DOHH2 (cell line): Measurements from ENCODE around the gene C3orf70.

ENCODE experiments used
- H3F3A ChIP-seq: fragments of 200-600 bp; sonication (generic), shearing (Covaris generic); 2 replicates; pipeline ENCODE4 v1.6.0; 2016; ENCODE audit warnings: antibody characterized with exemption, mild to moderate bottlenecking; ENCODE audit not compliant: control insufficient read depth, insufficient read depth
- H3K27ac ChIP-seq: fragments of 200-600 bp; sonication (generic); 2 replicates; pipeline ENCODE4 v1.5.1; 2014; ENCODE audit warnings: low read depth, mild to moderate bottlenecking, low read length, moderate library complexity
- H3K27me3 ChIP-seq: fragments of 200-600 bp; sonication (generic); 2 replicates; pipeline ENCODE4 v1.6.1; 2014; ENCODE audit warnings: mild to moderate bottlenecking, low read length, mixed read lengths; ENCODE audit not compliant: control insufficient read depth
- H3K36me3 ChIP-seq: fragments of 200-600 bp; sonication (generic); 2 replicates; pipeline ENCODE4 v1.6.1; 2014; ENCODE audit warnings: mild to moderate bottlenecking, low read length, moderate library complexity, mixed read lengths; ENCODE audit not compliant: control insufficient read depth
- H3K4me1 ChIP-seq: fragments of 200-600 bp; sonication (generic); 2 replicates; pipeline ENCODE4 v1.6.1; 2014; ENCODE audit warnings: mild to moderate bottlenecking, low read length, mixed read lengths; ENCODE audit not compliant: control insufficient read depth
- H3K4me2 ChIP-seq: fragments of 200-600 bp; sonication (generic); 2 replicates; pipeline ENCODE4 v1.6.0; 2014; ENCODE audit warnings: mild to moderate bottlenecking, low read length, moderate library complexity
- H3K4me3 ChIP-seq: fragments of 200-600 bp; sonication (generic); 2 replicates; pipeline ENCODE4 v1.5.1; 2014; ENCODE audit warnings: mild to moderate bottlenecking, low read length, mixed read lengths
- H3K79me2 ChIP-seq: fragments of 200-600 bp; sonication (generic); 2 replicates; pipeline ENCODE4 v1.6.1; 2014; ENCODE audit warnings: mild to moderate bottlenecking, low read length, mixed read lengths; ENCODE audit not compliant: control insufficient read depth
- H3K9me2 ChIP-seq: fragments of 200-600 bp; sonication (generic); replicated peaks from 2 replicates; pipeline ENCODE4 v1.6.1; 2014; ENCODE audit warnings: mild to moderate bottlenecking, low read length, mixed read lengths; ENCODE audit not compliant: control insufficient read depth
- H3K9me3 ChIP-seq: fragments of 200-600 bp; sonication (generic); 2 replicates; pipeline ENCODE4 v1.6.1; 2014; ENCODE audit warnings: antibody characterized with exemption, low read length, mixed read lengths; ENCODE audit not compliant: control insufficient read depth, insufficient read depth
- H4K20me1 ChIP-seq: fragments of 200-600 bp; sonication (generic); 2 replicates; pipeline ENCODE4 v1.6.0; 2014; ENCODE audit warnings: low read depth, mild to moderate bottlenecking, antibody characterized with exemption, low read length, moderate library complexity; ENCODE audit not compliant: control insufficient read depth, insufficient read depth
- EZH2phosphoT487 ChIP-seq: fragments of 200-600 bp; sonication (generic); IDR thresholded peaks from 2 replicates; pipeline ENCODE4 v1.6.1; 2017; ENCODE audit warnings: borderline replicate concordance, mild to moderate bottlenecking, antibody characterized with exemption, low read length, moderate library complexity, mixed read lengths
- TF ChIP-seq, protein P1 (sequence below): fragments of 200-600 bp; sonication (generic); IDR thresholded peaks from one replicate; pipeline ENCODE4 v1.5.1; 2014; ENCODE audit warnings: antibody characterized with exemption, mild to moderate bottlenecking, low read depth, low read length; ENCODE audit not compliant: poor library complexity, severe bottlenecking

C3orf70 gene

DNA sequence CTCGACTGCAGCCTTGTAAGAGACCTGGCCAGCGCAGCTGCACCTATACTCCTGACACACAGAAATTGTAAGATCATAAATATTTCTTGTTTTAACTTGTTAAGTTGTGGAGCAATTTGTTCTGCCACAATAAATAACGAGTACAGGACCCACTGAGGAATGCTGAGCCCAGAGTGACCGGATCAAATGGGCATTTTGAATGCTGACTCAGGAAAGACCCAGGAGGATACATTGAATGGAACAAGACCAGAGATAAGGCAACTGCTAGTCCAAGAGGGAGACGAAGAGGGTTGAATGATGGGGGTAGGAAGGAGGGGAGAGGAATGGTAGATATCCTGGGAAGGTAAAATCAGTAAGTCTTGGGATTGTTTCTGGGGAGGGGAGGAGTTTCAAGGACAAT is 8.9 kb upstream of the C3orf70 start:
- no peaks in the 10 kb centered on the region for H3K4me1 ChIP-seq
- H3K9me3 ChIP-seq: no peaks in the 10 kb centered on the region
- no peaks in the 10 kb centered on the region for H3K9me2 ChIP-seq
- H4K20me1 ChIP-seq: no peaks in the 10 kb centered on the region
- H3K27ac ChIP-seq: no peak overlapping the region
- H3F3A ChIP-seq: no peaks in the 10 kb centered on the region
- no peak overlapping the region for H3K4me3 ChIP-seq
- peaks cover 37% of the 10 kb centered on the region for H3K27me3 ChIP-seq
- H3K4me2 ChIP-seq: no peak overlapping the region
- H3K36me3 ChIP-seq: no peaks in the 10 kb centered on the region
- no peaks in the 10 kb centered on the region for H3K79me2 ChIP-seq
- TF ChIP-seq EZH2phosphoT487: no peak
- TF ChIP-seq, protein P1, sequence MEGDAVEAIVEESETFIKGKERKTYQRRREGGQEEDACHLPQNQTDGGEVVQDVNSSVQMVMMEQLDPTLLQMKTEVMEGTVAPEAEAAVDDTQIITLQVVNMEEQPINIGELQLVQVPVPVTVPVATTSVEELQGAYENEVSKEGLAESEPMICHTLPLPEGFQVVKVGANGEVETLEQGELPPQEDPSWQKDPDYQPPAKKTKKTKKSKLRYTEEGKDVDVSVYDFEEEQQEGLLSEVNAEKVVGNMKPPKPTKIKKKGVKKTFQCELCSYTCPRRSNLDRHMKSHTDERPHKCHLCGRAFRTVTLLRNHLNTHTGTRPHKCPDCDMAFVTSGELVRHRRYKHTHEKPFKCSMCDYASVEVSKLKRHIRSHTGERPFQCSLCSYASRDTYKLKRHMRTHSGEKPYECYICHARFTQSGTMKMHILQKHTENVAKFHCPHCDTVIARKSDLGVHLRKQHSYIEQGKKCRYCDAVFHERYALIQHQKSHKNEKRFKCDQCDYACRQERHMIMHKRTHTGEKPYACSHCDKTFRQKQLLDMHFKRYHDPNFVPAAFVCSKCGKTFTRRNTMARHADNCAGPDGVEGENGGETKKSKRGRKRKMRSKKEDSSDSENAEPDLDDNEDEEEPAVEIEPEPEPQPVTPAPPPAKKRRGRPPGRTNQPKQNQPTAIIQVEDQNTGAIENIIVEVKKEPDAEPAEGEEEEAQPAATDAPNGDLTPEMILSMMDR: no peak

DNA sequence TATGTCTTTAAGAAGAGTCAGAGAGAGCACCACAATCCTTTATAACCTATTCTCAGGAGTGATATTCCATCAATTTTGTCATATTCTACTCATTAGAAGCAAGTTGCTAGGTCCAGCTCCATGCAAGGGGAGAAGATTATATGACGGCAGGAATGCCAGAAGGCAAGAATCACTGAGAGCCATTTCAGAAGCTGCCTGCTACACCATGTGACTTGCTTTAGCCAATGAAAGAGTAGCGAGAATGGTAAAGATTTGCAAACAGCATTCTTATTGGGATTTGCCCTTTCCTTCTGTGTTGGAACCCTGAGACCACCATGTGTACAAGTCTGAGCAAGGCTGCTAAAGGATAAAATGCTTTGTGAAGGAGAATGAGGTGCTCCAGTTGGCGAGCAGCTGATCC is 4.5 kb upstream of the C3orf70 start:
- H3K4me1 ChIP-seq: no peaks in the 10 kb centered on the region
- H3K36me3 ChIP-seq: no peaks in the 10 kb centered on the region
- H3K4me2 ChIP-seq: no peak overlapping the region
- H3K4me3 ChIP-seq: no peak overlapping the region
- peaks cover 27% of the 10 kb centered on the region for H3K27me3 ChIP-seq
- no peak for TF ChIP-seq EZH2phosphoT487
- TF ChIP-seq, protein P1: no peak
- no peak overlapping the region for H3K27ac ChIP-seq
- no peaks in the 10 kb centered on the region for H3K9me3 ChIP-seq
- no peaks in the 10 kb centered on the region for H3K79me2 ChIP-seq
- no peaks in the 10 kb centered on the region for H4K20me1 ChIP-seq
- H3K9me2 ChIP-seq: no peaks in the 10 kb centered on the region
- H3F3A ChIP-seq: no peaks in the 10 kb centered on the region

DNA sequence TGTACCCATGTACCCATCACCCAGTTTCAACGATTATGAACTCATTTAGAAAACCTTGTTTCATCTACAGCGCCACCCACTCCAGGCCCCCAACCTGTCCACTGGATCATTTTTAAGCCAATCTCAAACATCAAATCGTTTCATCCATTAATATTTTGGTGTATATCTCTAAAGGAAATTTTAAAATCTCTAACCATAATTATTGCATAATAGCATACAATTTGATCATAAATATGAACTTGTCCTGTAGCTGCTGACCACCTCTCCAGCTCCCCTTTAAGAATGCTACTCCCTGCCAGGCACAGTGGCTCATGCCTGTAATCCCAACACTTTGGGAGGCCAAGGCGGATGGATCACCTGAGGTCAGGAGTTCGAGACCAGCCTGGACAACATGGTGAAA is 2.8 kb upstream of the C3orf70 start:
- Histone ChIP-seq H3K4me3 (no peak overlapping the region), H4K20me1 (no peaks in the 10 kb centered on the region), H3F3A (no peaks in the 10 kb centered on the region), H3K4me2 (no peak overlapping the region), H3K27ac (no peak overlapping the region), H3K27me3 (peaks cover 39% of the 10 kb centered on the region), H3K79me2 (no peaks in the 10 kb centered on the region), H3K36me3 (no peaks in the 10 kb centered on the region), H3K9me3 (no peaks in the 10 kb centered on the region), H3K9me2 (no peaks in the 10 kb centered on the region), H3K4me1 (no peaks in the 10 kb centered on the region)
- TF ChIP-seq, protein P1: no peak
- no peak for TF ChIP-seq EZH2phosphoT487
